Activated gamma-delta T cell (primary cell): ENCODE measurements around the gene PDCD4.

Experiments
- DNase-seq: peaks from one replicate; lab custom pipeline; 2025; lab: John Stamatoyannopoulos, UW

Gene PDCD4

DNA sequence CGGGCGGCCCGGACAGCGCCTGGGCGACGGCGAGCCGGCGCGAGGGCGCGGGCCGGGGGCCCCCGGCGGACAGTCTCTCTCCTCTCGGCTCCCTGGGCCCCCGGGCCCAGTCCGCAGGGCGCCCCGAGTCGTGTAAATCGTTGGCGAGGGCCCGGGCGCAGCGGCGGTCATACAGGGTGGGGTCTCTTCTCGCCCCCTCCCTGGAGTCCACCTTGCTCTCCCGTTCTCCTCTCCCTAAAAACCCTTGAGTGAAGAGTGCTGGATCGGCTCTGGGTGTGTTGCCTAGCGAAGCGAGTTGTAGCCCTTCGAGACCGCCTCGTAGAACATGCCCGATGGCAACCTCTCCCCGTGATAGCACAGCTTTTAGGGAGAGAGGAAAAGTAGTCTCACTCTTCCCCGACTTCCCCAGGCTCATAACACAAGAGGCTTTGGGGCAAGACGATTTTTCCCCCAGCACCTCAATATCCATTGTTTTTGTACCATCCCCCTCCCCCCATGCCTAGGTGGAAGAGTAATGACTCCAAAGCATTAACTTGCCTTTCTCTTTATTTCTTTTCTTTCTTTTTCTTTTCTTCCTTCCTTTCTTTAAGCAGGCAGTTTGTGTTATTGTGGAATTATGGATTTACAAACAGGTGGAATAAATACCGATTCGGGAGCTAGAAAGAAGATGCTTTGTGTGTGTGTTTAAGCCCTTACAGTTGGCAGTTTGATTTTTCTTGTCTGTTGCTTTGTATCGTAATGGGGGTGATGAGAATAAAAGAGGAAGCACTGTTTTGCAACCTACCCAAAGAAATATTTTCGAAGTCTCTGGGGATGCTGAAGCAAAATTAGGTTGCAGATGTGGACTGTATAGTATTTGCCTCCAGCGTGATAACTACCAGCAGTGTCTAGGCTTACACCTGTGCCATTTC is 48.5 kb downstream of the PDCD4 start:
- no peak for DNase-seq

DNA sequence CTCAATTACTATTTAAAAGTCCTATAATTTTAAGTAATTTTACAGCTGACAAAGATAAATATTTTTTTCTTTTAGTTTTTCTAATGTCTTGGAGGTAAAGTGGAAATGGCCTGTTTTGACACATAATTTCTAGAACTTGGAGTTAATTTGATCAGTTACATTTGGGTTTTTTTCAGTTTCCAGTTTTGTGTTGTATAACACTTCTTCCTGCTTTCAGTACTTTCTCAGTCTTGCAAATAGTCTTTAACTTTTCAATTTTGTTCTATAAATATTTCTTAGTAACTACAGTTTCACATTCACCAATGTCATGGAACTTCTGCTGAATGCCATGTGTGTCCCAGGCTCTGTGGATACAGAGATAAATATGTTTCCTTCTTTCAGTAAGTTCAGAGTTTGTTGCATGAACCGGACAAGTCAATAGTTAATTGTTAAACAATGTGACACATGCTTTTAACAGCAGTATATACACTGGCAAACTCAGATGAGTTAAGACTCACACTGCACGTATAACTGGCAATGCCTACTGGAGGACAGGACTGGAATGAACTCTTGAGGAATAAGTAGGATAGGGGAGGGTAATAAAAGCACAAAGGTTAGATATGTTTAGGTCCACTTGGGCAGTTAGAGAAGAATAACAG is 52.2 kb downstream of the PDCD4 start:
- DNase-seq, result no peak

DNA sequence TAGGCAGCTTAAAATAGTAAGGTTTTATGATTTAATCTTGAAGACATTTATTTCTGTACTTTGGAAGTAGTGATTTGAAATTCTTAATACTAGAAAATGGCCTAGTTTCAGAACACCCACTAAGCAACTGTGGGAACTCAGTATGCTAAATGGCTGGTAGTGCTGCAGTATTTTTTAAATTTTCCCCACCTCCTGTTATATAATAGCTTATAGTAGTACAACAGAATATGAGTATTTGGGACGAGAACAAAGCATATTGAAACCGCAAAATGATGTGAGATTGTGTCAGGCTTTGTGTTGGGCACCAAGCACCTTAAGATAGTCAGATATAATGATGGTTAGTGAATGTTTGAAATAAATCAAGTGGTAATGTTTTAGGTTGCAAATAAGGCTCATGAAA is 55.7 kb downstream of the PDCD4 start:
- no peak for DNase-seq

DNA sequence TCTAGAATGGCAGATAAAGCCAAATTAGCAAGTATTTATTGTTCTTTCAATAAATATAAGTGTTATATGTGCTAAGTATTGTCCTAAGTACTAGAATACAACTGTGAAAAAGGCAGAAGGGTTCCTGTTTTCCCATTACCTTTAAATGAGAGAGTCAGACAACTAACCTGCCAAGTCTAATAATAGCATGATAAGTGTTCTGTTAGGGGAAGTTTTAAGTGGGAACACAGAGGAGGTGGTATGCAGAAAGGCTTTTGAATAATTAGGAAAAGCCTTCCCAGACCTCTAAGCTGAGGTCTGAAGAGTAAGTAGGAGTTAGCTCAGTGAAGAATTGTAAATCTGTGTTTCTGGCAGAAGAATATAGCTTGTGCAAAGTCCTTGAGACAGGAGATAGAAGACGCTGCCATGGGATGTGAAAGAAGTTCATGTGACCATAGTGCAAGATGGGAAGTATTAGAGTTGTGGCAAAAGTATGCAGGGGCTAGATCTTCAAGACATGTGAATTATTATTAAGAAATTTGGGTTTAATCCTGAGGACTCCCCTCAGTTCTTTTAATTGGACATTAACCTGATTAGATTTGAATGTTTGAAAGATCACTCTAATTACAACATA is 60.1 kb downstream of the PDCD4 start:
- DNase-seq, result no peak

DNA sequence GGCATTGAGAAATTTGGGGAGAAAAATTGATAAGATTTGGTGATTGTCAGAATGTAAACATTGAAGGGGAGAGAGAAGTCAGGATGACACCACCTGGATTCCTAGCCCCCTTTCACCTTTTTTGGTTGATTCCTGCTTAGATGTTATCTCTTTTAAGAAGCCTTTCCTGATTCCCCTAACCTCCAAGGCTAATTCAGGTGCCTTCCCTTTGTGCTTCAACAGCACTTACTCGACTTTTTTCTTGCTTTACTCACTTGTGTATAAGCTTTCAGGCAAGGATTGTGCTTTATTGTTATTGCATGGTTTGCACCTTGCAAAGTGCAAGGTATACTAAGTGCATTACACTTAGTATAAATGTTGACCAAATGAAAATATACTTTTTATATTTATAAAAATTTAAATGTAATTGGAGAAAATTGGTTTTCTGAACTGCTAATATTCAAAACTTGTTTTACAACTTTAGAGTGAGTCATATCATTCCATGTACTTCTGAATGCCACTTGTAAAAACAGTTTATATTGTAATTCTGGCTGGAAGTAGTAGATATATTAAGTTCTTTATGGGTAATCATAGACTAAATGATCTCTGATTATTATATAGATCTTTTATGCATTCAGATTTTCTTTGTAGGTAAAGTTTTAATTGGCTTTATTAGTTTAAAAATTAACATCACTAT is 60.9 kb downstream of the PDCD4 start:
- no peak for DNase-seq

DNA sequence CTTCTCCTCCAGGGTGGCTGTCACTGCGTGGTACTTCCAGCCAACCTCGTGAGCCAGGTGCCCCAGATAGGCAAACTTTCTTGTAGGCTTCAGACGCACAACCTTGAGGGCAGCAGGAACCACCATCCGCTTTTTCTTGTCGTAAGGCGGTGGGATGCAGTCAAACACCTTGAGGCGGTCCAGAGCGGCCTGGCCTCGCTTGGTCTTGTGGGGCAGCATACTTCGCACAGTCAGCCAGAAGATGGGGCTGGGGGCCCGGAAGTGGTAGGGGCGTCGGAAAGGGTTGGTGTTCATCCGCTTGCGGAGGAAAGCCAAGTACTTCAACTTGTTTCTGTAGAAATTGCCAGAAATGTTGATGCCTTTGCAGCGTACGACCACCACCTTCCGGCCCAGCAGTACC is 65.0 kb downstream of the PDCD4 start:
- no peak for DNase-seq

DNA sequence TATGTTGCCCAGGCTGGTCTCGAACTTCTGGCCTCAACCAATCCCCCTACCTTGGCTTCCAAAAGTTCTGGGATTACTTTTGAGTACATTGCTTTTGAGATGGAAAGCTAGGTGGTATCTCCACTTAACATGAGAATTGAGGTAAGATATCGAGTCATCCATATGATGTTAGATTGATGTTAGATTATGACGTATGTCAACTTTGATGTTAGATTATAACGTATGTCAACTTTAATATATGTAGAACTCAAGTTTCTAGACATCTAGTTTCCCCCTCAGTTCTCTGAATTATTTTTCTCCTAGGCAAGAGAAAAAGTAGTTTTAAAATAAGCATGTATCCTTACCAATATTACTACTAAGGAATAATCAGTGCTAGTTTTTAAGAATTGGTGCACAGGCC is 67.7 kb downstream of the PDCD4 start:
- DNase-seq, result no peak

DNA sequence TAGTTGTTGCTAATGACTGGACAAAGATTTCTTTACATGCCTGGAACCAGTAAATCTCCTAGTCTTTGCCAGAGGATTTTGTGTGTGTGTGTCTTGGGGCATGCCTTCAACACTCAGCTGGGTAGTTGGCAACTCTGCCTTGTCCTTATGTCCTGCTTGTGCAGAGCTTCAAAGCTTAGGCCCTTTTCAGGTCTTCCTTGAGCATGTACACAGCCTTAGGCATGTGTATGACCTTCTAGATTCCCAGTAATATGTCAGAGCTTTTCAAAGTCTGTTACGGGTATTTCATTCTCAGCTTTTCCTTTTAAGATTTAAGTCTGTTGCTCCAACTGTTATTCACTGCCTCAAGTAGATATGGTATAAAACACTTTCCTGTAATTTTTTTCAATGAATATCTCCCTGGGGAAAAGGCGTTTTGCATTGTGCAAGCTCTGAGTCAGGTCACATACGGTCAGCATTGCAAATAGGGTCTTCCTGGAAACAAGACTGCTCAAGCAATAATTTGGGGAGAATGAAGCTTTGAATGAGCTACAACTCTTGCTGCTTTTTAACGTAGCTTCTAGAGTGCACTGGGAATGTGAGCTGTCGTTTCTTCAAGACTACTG is 73.2 kb downstream of the PDCD4 start:
- no peak for DNase-seq

DNA sequence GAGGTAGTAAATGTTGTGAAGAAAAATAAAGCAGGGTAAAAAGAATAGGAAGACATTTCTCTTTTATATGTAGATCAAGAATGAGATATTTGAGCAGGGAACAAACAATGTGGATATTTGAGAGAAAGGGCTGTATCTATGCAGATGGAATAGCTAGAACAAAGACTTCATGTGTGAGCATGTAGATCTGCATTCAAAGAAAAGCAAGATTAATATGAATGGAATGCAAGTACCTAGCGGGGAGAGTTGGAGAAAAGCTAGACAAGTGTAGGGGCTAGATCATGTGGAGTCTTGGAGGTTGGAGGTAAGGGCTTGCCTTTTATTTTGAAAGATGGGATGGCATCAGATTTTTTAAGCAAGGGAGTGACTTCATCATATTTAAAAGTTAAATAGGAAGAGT is 74.8 kb downstream of the PDCD4 start:
- DNase-seq, result no peak

DNA sequence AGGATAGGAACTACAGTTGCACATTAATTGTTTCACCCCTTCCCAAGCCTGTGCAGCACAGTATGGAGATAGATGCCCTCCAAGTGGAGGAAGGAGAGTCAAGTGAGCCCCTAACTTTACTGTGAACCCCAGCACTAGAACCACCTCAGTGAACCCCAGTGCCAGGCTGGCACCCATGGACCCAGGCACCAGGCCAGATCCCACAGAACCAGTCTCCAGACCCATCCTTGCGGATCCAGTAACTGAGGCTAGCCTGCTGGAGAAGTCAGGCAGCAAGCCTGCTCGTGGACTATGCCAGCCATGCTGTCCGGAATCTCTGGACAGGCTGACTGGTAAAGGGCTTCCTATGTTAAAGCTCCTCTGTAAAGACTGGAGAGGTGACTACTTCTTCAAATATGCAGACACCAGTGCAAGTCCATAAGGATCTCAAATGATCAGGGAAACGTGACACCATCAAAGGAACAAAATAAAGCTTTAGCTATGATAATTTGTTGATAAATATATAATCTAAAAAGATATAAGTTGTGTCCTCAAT is 75.4 kb downstream of the PDCD4 start:
- no peak for DNase-seq
